ENCODE measurements around the gene AIF1L.

GRCh38 chr9:131100445-131100844, 4.1 kb downstream of the AIF1L start:
- TF ChIP-seq EP300 (IDR thresholded peaks at IDR 0.05) (no peak), CTCF (IDR thresholded peaks at IDR 0.05) (no peak), POLR2A (IDR thresholded peaks at IDR 0.05) (peak in 1 of 2 donors; percentile 12)
